K562 (cell line): ENCODE results near the gene PLD6. TPM values are rescaled to one million over a fixed set of nuclear protein-coding genes. Genes with fewer than 3 reads are reported as not detected.

ENCODE experiments used
- ATAC-seq: fragments of 200-7000 bp; cut with Tn5 transposase; 3 replicates; pipeline ENCODE4 v1.9.1; 2020; ENCODE audit warnings: moderate library complexity
- BruUV-seq: library from RNA; stranded (reverse); fragments of 400-500 nt; replicated peaks from 2 replicates; lab custom pipeline; 2021; lab: Mats Ljungman, UMichigan
- CTCF ChIA-PET: fragments of 300-600 bp; formaldehyde crosslinking; extraction: SDS; loops from one replicate; lab custom pipeline; 2021; ENCODE audit warnings: low intra/inter-chr PET ratio; lab: Yijun Ruan, JAX
- POLR2A ChIA-PET: fragments of 300-600, 350-650 bp; sonication (Branson Sonifier 250); formaldehyde crosslinking; extraction: SDS; loops from one replicate; lab custom pipeline; 2021; ENCODE audit warnings: antibody characterized with exemption, inconsistent platforms; lab: Yijun Ruan, JAX
- DNase-seq, 4 experiments: peaks; one replicate each; pipeline versions ENCODE4 v3.0.0 to v3.0.0-alpha.2; 2011 to 2018; ENCODE audit warnings: low spot score in 3 of 4, mixed read lengths in 3 of 4; ENCODE audit errors: extremely low read depth in 1 of 4
- FAIRE-seq: peaks from 2 replicates; lab custom pipeline; 2011; peaks lifted over from hg19 to GRCh38; lab: Jason Lieb, UNC
- H2AFZ ChIP-seq: 2 replicates; pipeline ENCODE4 v1.6.0; 2011; ENCODE audit warnings: low read depth, low read length, control low read depth, inconsistent platforms
- H3K27ac ChIP-seq: fragments of 200-600 bp; 3 replicates; pipeline ENCODE4 v1.8.0; 2011; ENCODE audit warnings: low read depth, mild to moderate bottlenecking, control low read depth, inconsistent platforms, low read length, moderate library complexity, mixed read lengths; ENCODE audit errors: extremely low read depth
- H3K27me3 ChIP-seq, 2 experiments: fragments of 300-600 bp in 1 of 2; 2 replicates in 1 of 2; 3 replicates in 1 of 2; pipeline versions ENCODE4 v1.6.0 to v1.8.0; 2011; ENCODE audit warnings: inconsistent platforms in 2 of 2, low read length in 2 of 2, mild to moderate bottlenecking in 1 of 2, mixed read lengths in 1 of 2, moderate library complexity in 1 of 2; ENCODE audit not compliant: control insufficient read depth in 2 of 2, insufficient read depth in 2 of 2
- H3K36me3 ChIP-seq: fragments of 300-600 bp; 3 replicates; pipeline ENCODE4 v1.8.0; 2011; ENCODE audit warnings: mild to moderate bottlenecking, low read length, inconsistent platforms; ENCODE audit not compliant: control insufficient read depth, insufficient read depth
- H3K4me1 ChIP-seq, 2 experiments: fragments of 200-600 bp in 1 of 2; replicated peaks in 1 of 2; 2 replicates in 1 of 2; 3 replicates in 1 of 2; pipeline versions ENCODE4 v1.5.1 to v1.8.0; 2011; ENCODE audit warnings: inconsistent platforms in 2 of 2, low read length in 2 of 2, mild to moderate bottlenecking in 1 of 2, mixed read lengths in 1 of 2, moderate library complexity in 1 of 2; ENCODE audit not compliant: control insufficient read depth in 2 of 2, insufficient read depth in 2 of 2
- H3K4me2 ChIP-seq: 2 replicates; pipeline ENCODE4 v1.6.1; 2011; ENCODE audit warnings: low read length, control low read depth, inconsistent platforms, mixed read lengths; ENCODE audit not compliant: insufficient read depth
- H3K4me3 ChIP-seq: fragments of 200-600 bp; sonication (generic), shearing (Covaris generic); 2 replicates; pipeline ENCODE4 v1.5.1; 2016; ENCODE audit warnings: control low read depth, inconsistent platforms
- H3K79me2 ChIP-seq: fragments of 200-600 bp; 3 replicates; pipeline ENCODE4 v1.8.0; 2011; ENCODE audit warnings: low read length, inconsistent platforms; ENCODE audit not compliant: control insufficient read depth, insufficient read depth
- H3K9ac ChIP-seq, 2 experiments: 2 replicates each; pipeline versions ENCODE4 v1.6.0 to v1.6.1; 2011; ENCODE audit warnings: low read depth in 2 of 2, low read length in 2 of 2, control low read depth in 1 of 2, inconsistent platforms in 1 of 2, mild to moderate bottlenecking in 1 of 2, mixed read lengths in 1 of 2; ENCODE audit not compliant: insufficient read depth in 1 of 2
- H3K9me1 ChIP-seq: one replicate; pipeline ENCODE4 v1.6.0; 2011; ENCODE audit warnings: inconsistent platforms, mild to moderate bottlenecking, low read length, moderate library complexity; ENCODE audit not compliant: control insufficient read depth, insufficient read depth
- H3K9me3 ChIP-seq: replicated peaks from 2 replicates; pipeline ENCODE4 v1.5.1; 2011; ENCODE audit warnings: low read depth, low read length, inconsistent platforms; ENCODE audit not compliant: control insufficient read depth, insufficient read depth
- H4K20me1 ChIP-seq: replicated peaks from 2 replicates; pipeline ENCODE4 v1.6.1; 2011; ENCODE audit warnings: low read length, inconsistent platforms, mixed read lengths; ENCODE audit not compliant: control insufficient read depth, insufficient read depth
- FOXA1 ChIP-seq: fragments of 450-650 bp; IDR thresholded peaks from 2 replicates; pipeline ENCODE4 v1.6.1; 2016; ENCODE audit warnings: mild to moderate bottlenecking, borderline replicate concordance
- KLF6 ChIP-seq: fragments of 250-450 bp; sonication (Bioruptor Pico); IDR thresholded peaks from 2 replicates; pipeline ENCODE4 v1.4.0; 2020; ENCODE audit warnings: mild to moderate bottlenecking, moderate library complexity, borderline replicate concordance
- ZNF589 ChIP-seq: fragments of 200-800 bp; sonication (Bioruptor generic); IDR thresholded peaks from 2 replicates; pipeline ENCODE4 v1.6.1; 2016; ENCODE audit warnings: low read depth, missing genetic modification characterization, missing compliant biosample characterization
- WGBS: fragments of 100-300 bp; shearing (Covaris generic); methylation state at CpG from one replicate; pipeline ENCODE4 v1.1.6; 2016; ENCODE audit warnings: low coverage, mixed read lengths; ENCODE audit not compliant: insufficient coverage; ENCODE audit errors: missing lambda C conversion rate; 5-methylcytosine and 5-hydroxymethylcytosine counted together
- in situ Hi-C: fragments of 300-500 bp; cut with MboI; formaldehyde crosslinking; loops from 4 replicates; pipeline ENCODE4 v1.15.0; 2018; ENCODE audit warnings: inconsistent platforms, mixed read lengths
- intact Hi-C: fragments of 100-400 bp; cut with micrococcal nuclease; formaldehyde crosslinking; loops from 2 replicates; pipeline ENCODE4 v1.14.2; 2022
- polyA plus RNA-seq, 8 experiments: library from polyadenylated mRNA; depleted of rRNA in 4 of 8; stranded (reverse) in 5 of 8; unstranded in 3 of 8; fragments of >200 nt; fragmentation: Nextera tagmentation in 2 of 8; fragmentation: Illumina TruSeq in 1 of 8; extraction: Ambion mirVana in 2 of 8; extraction: Trizol in 1 of 8; gene quantifications; 2 replicates each; pipeline versions ENCODE4 v1.2.1 to v1.2.3, GENCODE V29; 2011 to 2014; ENCODE audit warnings: inconsistent platforms in 1 of 8, missing spikeins in 1 of 8
- total RNA-seq, 7 experiments: library from RNA; depleted of rRNA in 6 of 7; stranded (reverse); fragments of >200 nt in 6 of 7; fragmentation: Illumina TruSeq in 2 of 7; extraction: Trizol in 2 of 7; gene quantifications; 2 replicates each; pipeline versions ENCODE4 v1.2.1 to v1.2.3, GENCODE V29; 2011 to 2021; ENCODE audit warnings: low replicate concordance in 1 of 7
- TF ChIP-seq, protein P1 (sequence below): sonication (generic); formaldehyde crosslinking; IDR thresholded peaks from 2 replicates; pipeline ENCODE4 v1.8.1; 2023; ENCODE audit warnings: mild to moderate bottlenecking, missing genetic modification reagents

The PLD6 gene
- total and polyA plus RNA-seq, 9 of the 15 experiments (the other 6 are each of a cell fraction or from before 2014, with no cell fraction given), result 3.6 to 15.6 (median 10.0) TPM

DNA sequence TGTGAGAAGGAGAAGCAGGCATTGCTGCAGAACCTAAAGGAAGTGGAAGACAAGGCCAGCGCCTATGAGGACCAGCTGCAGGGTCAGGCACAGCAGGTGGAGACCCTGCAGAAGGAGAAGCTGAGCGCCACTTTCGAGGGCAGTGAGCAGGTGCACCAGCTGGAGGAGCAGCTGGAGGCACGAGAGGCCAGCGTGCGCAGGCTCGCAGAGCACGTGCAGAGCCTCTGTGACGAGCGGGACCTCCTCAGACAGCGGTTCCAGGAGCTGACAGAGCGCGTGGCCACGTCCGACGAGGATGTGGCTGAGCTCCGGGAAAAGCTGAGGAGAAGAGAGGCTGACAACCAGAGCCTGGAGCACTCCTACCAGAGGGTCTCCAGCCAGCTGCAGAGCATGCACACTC lies 41.5 kb downstream of the PLD6 start:
- no peaks in the 10 kb centered on the region for H3K9me3 ChIP-seq
- no peak overlapping the region for H3K27ac ChIP-seq
- ATAC-seq (no peak), DNase-seq (no peak), FAIRE-seq (no peak)
- in situ Hi-C loops (no loop called here), intact Hi-C loops (no loop called here)
- WGBS, result 100% methylated on average over 3 of the region's 17 CpGs
- CTCF ChIA-PET, result no interaction called here
- POLR2A ChIA-PET, result no interaction called here
- H3K27me3 ChIP-seq, result no peaks in the 10 kb centered on the region
- no TSS peak for BruUV-seq
- TF ChIP-seq ZNF589 (CRISPR knock-in tag) (no peak), KLF6 (CRISPR knock-in tag) (no peak), FOXA1 (no peak)
- TF ChIP-seq, protein P1, sequence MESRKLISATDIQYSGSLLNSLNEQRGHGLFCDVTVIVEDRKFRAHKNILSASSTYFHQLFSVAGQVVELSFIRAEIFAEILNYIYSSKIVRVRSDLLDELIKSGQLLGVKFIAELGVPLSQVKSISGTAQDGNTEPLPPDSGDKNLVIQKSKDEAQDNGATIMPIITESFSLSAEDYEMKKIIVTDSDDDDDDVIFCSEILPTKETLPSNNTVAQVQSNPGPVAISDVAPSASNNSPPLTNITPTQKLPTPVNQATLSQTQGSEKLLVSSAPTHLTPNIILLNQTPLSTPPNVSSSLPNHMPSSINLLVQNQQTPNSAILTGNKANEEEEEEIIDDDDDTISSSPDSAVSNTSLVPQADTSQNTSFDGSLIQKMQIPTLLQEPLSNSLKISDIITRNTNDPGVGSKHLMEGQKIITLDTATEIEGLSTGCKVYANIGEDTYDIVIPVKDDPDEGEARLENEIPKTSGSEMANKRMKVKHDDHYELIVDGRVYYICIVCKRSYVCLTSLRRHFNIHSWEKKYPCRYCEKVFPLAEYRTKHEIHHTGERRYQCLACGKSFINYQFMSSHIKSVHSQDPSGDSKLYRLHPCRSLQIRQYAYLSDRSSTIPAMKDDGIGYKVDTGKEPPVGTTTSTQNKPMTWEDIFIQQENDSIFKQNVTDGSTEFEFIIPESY (CRISPR knock-in tag), result peak; percentile 3; the same call in 1 of the 2 replicates
- H3K4me3 ChIP-seq, result no peak overlapping the region
- H3K36me3 ChIP-seq, result peaks cover 32% of the 10 kb centered on the region; the same call in 2 of the 3 replicates
- H3K4me1 ChIP-seq, result peaks cover 0 to 4% of the 10 kb centered on the region in 2 experiments; a peak in 2 of 5 replicates
- H4K20me1 ChIP-seq, result no peaks in the 10 kb centered on the region
- H3K9ac ChIP-seq, result no peak overlapping the region
- H3K79me2 ChIP-seq, result no peaks in the 10 kb centered on the region
- H3K9me1 ChIP-seq, result peaks cover 3% of the 10 kb centered on the region
- H2AFZ ChIP-seq, result no peak overlapping the region
- H3K4me2 ChIP-seq, result no peak overlapping the region
